Inflammatory macrophage treated with lipopolysaccharide for 1 hour (primary cell): ENCODE measurements around the gene KIAA1755.

Experiments used
- DNase-seq, 2 donors: peaks; one replicate each; pipeline ENCODE4 v3.0.0-alpha.2; 2020 to 2022

The KIAA1755 gene

GRCh38 chr20:38217791-38218565, 42.6 kb downstream of the KIAA1755 start:
- no peak for DNase-seq

DNA sequence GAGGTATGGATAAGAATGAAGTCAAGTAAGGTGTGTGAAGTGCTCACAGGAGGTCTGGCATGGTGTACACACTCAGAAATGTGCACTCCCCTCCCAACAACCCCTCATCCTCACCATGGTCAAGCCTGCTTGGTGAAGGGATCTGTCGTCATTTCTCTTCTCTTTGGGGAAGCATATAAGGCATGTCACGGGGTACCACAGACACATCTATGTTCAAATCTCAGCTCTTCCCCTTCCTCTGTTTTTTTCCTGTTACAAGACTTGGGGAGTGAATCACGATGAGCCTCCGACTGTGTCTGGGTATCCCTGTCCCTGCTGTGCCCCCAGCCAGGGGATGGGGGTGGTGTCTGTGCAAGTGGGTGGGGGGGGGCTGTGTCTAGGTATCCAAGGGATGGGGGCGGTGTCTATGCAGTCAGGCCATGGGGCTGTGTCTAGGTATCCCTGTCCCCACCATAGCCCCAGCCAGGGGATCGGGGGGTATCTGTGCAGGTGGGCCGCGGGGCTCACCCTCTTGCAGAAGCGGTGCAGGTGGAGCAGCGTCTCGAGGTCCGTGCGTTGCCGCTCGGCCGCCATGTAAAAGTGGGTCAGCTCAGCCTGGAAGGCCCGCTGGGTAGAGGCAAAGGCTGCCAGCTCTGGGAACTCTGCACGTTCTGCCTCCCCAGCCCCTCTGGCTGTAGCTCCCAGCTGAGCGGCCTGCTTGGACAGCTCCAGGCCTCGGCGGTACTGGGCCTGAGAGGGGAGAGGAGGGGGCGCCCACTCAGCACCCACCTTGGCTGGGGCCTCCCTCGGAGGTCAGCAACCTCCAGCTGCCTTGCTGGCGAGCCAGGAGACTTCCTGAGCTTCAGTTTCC, 43.6 kb downstream of the KIAA1755 start:
- peak in 1 of 2 donors; percentile 45 for DNase-seq

DNA sequence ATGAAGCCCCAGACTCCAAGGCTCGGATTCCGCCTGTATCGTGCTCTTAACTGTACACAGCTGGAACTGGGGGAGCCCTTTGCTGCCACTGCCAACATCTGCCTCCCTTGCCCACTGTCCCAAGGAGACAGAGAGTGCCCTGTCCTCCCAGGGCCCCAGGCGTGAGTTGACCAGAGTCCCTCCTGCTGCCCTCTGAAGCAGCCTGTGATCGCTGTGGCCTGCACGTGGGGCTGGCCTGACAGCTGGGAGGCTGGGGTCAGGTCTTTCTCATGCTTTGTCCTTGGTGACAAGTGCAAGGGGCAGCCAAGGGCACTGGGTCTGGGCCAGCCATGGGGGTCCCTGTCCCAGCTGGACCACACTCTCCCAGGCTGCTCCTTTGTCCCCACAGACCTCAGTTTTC, 44.3 kb downstream of the KIAA1755 start:
- DNase-seq: no peak

DNA sequence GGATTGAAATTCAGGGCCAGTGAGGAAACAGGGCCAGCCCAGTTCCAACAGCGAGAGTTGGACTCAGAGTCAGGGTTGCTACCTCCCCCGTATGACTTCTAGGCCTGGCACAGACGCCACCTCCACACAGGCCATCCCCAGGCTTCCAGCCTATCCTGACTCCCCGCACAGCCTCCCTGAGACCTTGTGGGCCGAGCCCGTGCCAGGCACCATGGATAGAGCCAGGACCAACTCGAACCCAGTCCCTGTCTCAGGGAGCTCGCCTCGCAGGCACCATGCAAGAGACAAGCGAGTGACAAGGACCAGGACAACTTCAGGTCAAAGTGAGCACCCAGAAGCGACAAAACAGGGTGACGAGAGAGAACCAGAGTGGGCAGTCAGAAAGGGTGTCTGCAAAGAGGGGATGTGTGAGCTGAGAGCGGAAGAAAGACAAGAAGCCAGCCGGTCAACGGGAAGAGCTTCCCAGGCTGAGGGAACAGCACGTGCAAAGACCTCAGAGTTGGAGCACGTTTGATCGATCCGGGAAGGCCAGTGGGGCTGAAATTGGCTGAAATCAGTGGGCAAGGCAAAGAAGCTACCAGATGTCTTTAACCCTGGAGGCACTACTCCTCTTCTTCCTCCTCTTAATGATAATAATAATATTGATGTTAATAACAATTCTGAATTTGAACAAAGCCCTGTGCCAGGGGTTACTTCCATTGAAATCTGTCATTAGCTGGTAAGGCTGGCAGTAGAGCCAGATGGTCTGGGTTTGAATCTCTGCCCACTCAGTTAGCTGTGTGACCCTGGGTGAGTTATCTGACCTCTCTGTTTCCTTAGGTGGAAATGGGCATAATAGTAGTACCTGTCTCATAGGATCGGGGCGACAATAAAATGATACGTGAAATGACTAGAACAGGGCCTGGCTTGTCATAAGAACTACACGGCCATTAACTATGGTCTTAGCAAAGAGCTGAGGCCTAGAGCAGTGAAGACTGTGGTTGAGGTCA, 45.0 kb downstream of the KIAA1755 start:
- DNase-seq: no peak

- DNase-seq: no peak
Measured at GRCh38 chr20:38214256-38215193, 46.0 kb downstream of the KIAA1755 start.

DNA sequence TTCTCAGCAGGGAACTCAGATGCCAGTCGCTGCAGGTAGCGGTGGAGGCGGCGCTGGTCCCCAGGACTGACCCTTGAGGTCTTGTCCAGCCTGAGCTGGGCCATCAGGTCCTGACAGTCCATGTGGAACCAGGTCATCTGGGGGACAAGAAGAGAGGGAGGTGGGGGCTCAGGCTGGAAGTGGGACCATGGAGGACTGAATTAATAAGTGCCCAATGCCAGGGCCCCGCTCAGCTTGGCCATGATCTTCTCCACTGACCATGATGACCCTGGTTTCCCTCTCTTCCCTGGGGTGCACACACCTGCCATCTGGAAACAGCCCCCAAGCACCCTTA, 47.0 kb downstream of the KIAA1755 start:
- no peak for DNase-seq

DNA sequence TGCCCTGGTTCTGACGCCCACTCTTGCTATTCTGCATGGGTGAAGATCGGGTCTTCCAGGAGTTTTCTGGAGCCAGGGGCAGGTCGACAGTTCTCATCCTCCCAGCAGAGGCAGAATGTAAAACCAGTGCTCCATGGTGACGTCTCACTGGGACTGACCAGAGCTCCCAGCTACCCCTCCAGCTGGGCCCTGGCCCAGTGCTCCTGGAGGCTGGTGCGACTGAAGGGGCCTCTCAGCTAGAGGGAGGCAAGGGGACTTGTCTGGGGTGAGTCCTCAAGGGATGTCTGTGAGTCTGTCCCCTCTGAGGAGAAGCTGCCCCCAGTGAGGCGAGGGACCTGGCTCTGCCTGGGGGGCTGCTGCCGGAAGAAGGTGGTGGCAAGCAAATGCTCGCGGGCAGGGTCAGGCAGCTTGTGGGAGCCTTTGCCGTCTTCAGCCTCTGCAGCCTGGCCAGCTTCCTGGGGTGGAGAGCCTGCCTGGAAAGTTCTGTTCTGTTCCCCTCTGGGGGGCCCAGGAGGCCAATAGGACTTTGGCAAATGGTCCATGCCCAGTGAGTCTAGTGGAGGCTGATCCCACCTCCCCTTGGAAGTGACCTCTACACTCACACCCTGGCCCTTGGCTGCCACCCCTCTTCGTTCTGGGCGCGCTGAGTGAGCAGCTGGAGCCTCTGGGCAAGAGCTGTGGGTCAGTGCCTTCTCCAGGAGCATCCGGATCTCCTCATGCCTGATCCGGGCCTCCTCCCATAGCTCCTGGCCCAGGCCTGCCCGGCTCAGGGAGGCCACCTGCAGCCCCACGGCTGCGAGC, 47.5 kb downstream of the KIAA1755 start:
- no peak for DNase-seq

GRCh38 chr20:38211200-38212097, 49.1 kb downstream of the KIAA1755 start:
- DNase-seq: no peak

GRCh38 chr20:38210741-38211140, 49.8 kb downstream of the KIAA1755 start:
- DNase-seq: no peak

GRCh38 chr20:38209736-38210405, 50.7 kb downstream of the KIAA1755 start:
- no peak for DNase-seq

DNA sequence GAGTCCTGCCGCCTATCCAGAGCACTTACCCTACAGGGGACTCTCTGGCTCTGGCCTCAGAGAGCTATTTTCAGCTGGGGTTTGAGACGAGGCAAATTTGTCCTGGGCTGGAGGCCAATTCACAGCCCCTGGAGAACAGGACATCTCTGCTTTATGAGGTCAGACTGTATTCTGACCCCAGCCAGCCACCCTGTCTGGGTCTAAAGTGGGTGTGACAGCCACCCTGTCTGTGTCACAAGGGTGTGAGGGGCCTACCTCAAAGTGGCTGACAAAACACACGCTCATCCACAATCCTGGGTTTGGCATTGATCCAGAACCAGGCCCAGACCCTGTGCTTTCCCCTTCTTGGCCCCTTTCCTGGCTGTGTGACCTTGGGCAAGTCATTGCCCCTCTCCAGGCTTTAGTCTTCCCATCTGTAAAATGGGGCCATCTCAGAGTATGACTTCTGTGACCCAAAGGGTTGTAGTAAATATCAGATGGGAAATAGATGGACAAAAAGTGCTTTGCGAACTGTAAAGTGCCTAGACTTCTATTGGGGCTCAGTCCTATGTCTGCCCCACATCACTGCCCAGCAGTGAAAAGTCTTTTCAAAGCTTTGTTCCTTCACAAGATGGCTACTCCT, 51.4 kb downstream of the KIAA1755 start:
- DNase-seq: no peak

DNA sequence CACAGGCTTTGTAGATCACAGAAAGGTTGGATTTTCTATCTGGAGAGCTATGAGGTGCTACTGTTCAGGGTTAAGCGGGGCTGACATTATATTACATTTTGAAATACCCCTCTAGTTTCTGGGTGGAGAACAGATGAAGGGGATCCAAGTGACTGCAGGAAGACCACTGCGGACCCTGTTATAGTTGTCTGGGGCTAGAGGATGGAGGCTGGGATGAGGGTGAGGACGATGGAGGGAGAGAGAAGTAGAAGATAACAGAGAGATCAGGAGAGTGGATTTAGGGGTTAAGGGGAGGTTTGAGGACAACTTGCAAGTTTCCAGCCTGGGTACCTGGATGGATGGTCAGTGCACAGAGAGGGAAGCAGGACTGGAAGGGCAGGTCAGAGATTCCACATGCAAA, 52.0 kb downstream of the KIAA1755 start:
- no peak for DNase-seq

DNA sequence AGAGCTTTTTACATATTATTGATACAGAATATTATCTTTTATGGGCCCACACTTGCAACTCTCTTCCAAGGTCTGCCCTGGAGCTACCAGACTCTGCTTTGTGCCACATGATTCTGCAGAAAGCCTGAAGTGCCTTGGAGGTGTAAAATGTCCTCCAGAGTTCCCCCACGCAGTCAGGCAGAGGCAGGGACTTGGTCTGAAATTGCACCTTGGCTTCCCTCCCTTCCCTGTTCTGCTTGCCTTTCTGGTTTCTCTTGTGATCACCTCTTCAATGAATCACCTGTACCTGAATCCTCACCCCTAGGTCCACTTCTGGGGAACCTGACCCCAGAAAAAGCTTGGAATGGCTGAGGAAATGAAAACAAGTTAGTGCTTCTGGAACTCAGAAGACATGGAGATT, 52.4 kb downstream of the KIAA1755 start:
- DNase-seq: no peak

DNA sequence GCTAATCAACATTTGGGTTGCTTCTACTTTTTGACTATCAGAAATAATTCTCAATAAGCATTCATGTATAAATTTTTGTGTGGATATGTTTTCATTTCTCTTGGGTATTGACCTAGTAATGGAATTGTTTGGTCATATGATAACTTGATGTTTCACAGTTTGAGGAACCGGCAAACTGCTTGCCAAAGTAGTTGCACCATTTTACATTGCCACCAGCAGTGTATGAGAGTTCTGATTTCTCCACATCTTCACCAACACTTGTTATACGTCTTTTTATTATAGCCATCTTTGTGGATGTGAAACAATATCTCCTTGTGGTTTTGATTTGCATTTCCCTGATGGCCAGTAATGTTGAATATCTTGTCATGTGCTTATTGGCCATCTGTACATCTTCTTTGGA, 52.9 kb downstream of the KIAA1755 start:
- no peak for DNase-seq

- no peak for DNase-seq
Measured at GRCh38 chr20:38205001-38205400, 55.5 kb downstream of the KIAA1755 start.

GRCh38 chr20:38203981-38204357, 56.6 kb downstream of the KIAA1755 start:
- no peak for DNase-seq

DNA sequence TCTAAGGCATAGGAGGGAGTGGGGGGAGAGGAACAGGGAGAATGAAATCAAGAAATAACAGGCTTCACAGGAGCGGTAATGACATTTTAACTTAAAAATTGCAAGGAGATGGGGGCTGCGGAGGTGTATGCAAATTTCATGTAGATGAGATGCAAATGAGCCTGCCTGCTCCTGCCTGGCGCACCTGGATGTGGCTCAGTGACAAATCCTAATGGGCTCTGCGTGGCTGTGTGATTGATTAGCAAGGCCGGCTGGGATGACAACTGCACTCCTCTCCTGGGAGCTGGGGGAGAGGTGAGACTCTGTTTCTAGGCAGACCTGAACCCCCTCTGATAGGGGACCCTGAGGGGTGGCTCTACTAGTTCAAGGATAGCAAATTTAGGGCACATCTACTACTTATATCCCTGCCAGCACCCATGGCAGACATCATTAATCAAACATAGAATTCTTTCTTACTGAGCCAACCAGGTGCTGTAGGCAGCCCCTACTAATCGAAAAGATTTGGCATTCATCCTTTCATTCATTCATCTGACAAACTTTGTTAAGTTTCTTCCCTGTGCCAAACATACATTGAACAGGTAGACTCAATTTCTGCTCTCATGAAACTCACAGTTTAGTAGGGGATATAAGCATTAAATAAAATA, 57.1 kb downstream of the KIAA1755 start:
- no peak for DNase-seq

DNA sequence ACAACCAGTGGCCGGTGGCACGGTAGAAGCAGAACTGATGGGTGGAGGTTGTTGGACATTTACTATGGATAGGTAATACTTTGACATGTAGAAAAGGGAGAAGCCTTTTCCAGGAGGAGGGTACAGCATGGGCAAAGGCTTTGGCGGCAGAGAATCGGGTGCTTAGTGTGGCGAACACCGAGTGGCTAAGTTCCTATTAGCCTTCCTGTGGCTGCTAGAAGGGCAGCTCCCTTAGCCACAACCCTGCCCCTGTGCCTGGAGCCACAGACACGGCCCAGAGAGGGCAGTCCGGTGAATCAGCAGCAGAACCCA, 57.6 kb downstream of the KIAA1755 start:
- no peak for DNase-seq
